RWPE1 (cell line): ENCODE data around the gene TSEN15.
"Not testable (repeated sequence)": the region's sequence is repeated elsewhere in the genome, so short reads cannot be mapped to it uniquely, and the experiment has no call there.

Source experiments
- CTCF ChIA-PET: fragments of 350-600 bp; sonication (Branson Sonifier 250); formaldehyde crosslinking; extraction: SDS; loops from one replicate; lab custom pipeline; 2021; lab: Yijun Ruan, JAX
- POLR2A ChIA-PET: fragments of 400-600 bp; formaldehyde crosslinking; extraction: SDS; loops from one replicate; lab custom pipeline; 2020; ENCODE audit warnings: antibody characterized with exemption; ENCODE audit not compliant: low non-redundant PET; lab: Yijun Ruan, JAX
- DNase-seq: peaks from one replicate; pipeline ENCODE4 v3.0.0; 2012; ENCODE audit warnings: low spot score
- H3K27ac ChIP-seq: fragments of 450-650 bp; 2 replicates; pipeline ENCODE4 v1.5.1; 2017
- TF ChIP-seq, protein P1 (sequence below): fragments of 450-650 bp; conservative IDR thresholded peaks from 2 replicates; pipeline ENCODE4 v1.5.1; 2017; ENCODE audit warnings: low read depth, mild to moderate bottlenecking

TSEN15 gene

DNA sequence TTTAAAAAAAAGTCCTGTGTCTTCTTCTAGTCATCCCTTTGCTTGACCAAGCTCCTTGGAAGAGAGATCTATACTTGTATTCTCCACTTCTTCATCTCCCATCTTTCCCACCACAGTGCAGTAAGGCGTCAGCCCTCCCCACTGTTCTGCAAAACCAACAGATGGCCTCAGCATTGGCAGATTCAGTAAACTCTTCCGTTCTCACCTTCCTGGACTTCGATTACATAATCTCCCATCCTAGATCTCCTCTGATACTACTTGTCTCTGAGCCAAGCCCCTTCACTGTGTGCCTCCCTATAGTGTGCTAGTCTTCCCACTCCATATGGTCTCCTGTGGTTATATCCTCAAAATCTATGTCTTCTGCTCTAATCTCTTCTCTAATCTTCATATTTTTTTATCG lies 12.4 kb upstream of the TSEN15 start:
- ChIA-PET POLR2A (interaction anchor here (0.7 kb wide), 1 partner anchor 155 kb away, joined by 7 read pairs; no protein-coding TSS in a partner anchor), CTCF (interaction anchor here (0.6 kb wide), 1 partner anchor 366 kb away, joined by 3 read pairs; no protein-coding TSS in a partner anchor)
- TF ChIP-seq, protein P1, sequence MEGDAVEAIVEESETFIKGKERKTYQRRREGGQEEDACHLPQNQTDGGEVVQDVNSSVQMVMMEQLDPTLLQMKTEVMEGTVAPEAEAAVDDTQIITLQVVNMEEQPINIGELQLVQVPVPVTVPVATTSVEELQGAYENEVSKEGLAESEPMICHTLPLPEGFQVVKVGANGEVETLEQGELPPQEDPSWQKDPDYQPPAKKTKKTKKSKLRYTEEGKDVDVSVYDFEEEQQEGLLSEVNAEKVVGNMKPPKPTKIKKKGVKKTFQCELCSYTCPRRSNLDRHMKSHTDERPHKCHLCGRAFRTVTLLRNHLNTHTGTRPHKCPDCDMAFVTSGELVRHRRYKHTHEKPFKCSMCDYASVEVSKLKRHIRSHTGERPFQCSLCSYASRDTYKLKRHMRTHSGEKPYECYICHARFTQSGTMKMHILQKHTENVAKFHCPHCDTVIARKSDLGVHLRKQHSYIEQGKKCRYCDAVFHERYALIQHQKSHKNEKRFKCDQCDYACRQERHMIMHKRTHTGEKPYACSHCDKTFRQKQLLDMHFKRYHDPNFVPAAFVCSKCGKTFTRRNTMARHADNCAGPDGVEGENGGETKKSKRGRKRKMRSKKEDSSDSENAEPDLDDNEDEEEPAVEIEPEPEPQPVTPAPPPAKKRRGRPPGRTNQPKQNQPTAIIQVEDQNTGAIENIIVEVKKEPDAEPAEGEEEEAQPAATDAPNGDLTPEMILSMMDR: no peak
- no peak overlapping the region for H3K27ac ChIP-seq
- no peak for DNase-seq

DNA sequence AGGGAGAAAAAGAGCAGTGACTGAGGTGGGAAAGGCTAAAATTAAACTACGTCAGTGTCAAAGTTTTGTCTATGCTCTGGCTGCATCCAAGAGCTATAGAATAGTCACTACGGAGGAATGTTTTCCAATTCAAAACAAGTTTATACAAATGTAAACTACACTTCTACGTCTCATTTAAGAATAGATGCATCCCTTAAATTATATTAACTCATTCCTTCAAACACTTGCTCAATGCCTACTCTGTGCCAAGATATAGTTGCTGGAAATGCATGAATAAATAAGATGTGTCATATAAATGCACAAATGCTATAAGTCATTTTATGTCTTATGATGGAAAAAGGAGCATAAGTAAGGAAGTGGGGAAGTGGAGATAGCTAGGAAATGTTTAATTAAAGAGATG lies 9.8 kb upstream of the TSEN15 start:
- TF ChIP-seq, protein P1: no peak
- POLR2A ChIA-PET: no interaction called here
- CTCF ChIA-PET: no interaction called here
- DNase-seq: no peak
- H3K27ac ChIP-seq: no peak overlapping the region

DNA sequence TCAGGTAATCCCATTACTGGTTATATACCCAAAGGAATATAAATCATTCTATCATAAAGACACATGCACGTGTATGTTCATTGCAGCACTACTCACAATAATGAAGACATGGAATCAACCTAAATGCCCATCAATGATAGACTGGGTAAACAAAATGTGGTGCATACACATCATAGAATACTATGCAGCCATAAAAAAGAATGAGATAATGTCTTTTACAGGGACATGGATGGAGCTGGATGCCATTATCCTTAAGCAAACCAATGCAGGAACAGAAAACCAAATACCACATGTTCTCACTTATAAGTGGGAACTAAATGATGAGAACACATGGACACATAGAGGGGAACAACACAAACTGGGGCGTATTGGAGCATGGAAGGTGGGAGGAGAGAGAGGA lies 8.2 kb upstream of the TSEN15 start:
- CTCF ChIA-PET, POLR2A ChIA-PET, DNase-seq, H3K27ac ChIP-seq: not testable (repeated sequence)

GRCh38 chr1:184044603-184045376 lies 6.7 kb upstream of the TSEN15 start:
- no peak for DNase-seq
- TF ChIP-seq, protein P1: no peak
- H3K27ac ChIP-seq: no peak overlapping the region
- CTCF ChIA-PET: no interaction called here
- POLR2A ChIA-PET: no interaction called here

GRCh38 chr1:184047541-184047940 lies 4.0 kb upstream of the TSEN15 start:
- H3K27ac ChIP-seq, CTCF ChIA-PET, POLR2A ChIA-PET, DNase-seq: not testable (repeated sequence)

- DNase-seq: no peak
- ChIA-PET CTCF (interaction anchor here (0.6 kb wide), 1 partner anchor 514 kb away, joined by 3 read pairs; no protein-coding TSS in a partner anchor), POLR2A (no interaction called here)
- TF ChIP-seq, protein P1: no peak
- no peak overlapping the region for H3K27ac ChIP-seq
These were observed 2.8 kb upstream of the TSEN15 start for GRCh38 chr1:184048561-184049240.

- TF ChIP-seq, protein P1: no peak
- DNase-seq: no peak
- ChIA-PET CTCF (interaction anchor here (0.6 kb wide), 1 partner anchor 514 kb away, joined by 3 read pairs; no protein-coding TSS in a partner anchor), POLR2A (no interaction called here)
- no peak overlapping the region for H3K27ac ChIP-seq
These were observed 2.2 kb upstream of the TSEN15 start for GRCh38 chr1:184049291-184049690.
